ENCODE data around the gene SFMBT2. TPM values are rescaled to one million over a fixed set of nuclear protein-coding genes. Genes with fewer than 3 reads are reported as not detected.

The SFMBT2 gene
- total RNA-seq, 1 donor from 2014 or later: 11.0 TPM

GRCh38 chr10:7164955-7165354, 245.9 kb downstream of the SFMBT2 start:
- DNase-seq: no peak
- Histone ChIP-seq H3K27me3 (ENCODE audit: low read depth) (no peaks in the 10 kb centered on the region), H3K4me1 (no peaks in the 10 kb centered on the region), H3K36me3 (peaks cover 55% of the 10 kb centered on the region), H3K4me3 (no peak overlapping the region), H3K27ac (replicated peaks) (no peak overlapping the region), H3K9me3 (replicated peaks) (no peaks in the 10 kb centered on the region)
- intact Hi-C loops (cut with micrococcal nuclease): no loop called here
- TF ChIP-seq, protein P1, sequence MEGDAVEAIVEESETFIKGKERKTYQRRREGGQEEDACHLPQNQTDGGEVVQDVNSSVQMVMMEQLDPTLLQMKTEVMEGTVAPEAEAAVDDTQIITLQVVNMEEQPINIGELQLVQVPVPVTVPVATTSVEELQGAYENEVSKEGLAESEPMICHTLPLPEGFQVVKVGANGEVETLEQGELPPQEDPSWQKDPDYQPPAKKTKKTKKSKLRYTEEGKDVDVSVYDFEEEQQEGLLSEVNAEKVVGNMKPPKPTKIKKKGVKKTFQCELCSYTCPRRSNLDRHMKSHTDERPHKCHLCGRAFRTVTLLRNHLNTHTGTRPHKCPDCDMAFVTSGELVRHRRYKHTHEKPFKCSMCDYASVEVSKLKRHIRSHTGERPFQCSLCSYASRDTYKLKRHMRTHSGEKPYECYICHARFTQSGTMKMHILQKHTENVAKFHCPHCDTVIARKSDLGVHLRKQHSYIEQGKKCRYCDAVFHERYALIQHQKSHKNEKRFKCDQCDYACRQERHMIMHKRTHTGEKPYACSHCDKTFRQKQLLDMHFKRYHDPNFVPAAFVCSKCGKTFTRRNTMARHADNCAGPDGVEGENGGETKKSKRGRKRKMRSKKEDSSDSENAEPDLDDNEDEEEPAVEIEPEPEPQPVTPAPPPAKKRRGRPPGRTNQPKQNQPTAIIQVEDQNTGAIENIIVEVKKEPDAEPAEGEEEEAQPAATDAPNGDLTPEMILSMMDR (IDR thresholded peaks at IDR 0.05; ENCODE audit: borderline replicate concordance): no peak

DNA sequence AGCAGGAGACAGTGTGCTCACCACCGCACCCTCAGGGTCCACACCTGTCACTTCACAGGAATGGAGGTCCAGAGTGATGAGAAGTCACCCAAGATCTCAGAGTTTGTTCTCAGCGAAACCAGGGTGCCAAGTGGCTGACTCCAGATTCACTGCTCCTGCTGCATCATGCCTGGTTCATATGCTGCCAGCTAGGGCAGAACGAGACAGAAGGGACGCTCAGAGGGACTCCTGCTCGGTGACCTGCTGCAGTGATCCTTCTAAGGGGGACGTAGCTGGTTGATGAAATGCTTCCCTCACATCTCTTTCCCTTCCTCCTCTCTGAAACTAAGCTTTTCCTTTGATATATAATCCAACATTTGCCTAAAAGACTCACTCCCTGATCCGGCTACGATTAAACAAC, 248.5 kb downstream of the SFMBT2 start:
- DNase-seq: no peak
- Histone ChIP-seq H3K27ac (replicated peaks) (no peak overlapping the region), H3K4me3 (no peak overlapping the region), H3K4me1 (no peaks in the 10 kb centered on the region), H3K36me3 (peaks cover 44% of the 10 kb centered on the region), H3K9me3 (replicated peaks) (no peaks in the 10 kb centered on the region), H3K27me3 (ENCODE audit: low read depth) (no peaks in the 10 kb centered on the region)
- intact Hi-C loops (cut with micrococcal nuclease): no loop called here
- TF ChIP-seq, protein P1 (IDR thresholded peaks at IDR 0.05; ENCODE audit: borderline replicate concordance): no peak

DNA sequence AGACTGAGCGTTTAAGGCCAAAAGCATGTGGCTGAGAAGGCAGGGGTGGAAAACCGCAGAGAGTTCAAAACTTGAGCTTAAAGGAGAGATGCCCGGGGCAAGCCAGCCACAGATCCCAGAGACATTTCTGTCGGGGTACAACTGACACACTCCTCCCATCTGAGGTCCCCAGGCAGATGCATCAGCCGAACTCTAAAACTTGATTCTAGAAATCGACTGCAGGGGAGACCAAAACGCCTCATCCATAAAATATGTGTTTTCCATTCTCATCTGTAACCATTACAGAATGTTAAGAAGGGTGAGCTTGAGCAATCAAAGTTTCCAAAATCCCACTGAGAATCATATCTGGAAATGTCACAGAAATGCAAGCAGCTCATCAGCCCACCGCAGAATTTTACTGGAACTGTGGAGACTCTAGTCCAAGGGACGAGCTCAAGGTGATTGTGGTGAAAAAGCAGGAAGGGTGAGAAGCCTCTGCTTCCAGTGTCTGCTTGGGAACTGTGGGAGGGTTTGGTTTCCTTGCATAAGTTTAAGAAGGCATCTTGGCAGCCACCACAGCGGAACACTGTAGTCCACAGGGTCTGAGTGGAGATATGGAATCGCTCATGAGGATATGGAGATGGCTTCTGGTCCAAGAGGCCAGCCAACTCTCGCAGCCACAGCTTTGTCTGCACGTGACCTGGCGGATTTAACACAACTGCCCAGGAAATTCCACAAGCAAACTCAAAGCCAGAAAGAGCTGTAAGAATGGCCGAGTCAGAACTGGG, 249.2 kb downstream of the SFMBT2 start:
- DNase-seq: peak; percentile 40
- no peaks in the 10 kb centered on the region for H3K4me1 ChIP-seq
- no peak overlapping the region for H3K27ac ChIP-seq (replicated peaks)
- no peaks in the 10 kb centered on the region for H3K9me3 ChIP-seq (replicated peaks)
- peaks cover 44% of the 10 kb centered on the region for H3K36me3 ChIP-seq
- H3K4me3 ChIP-seq: no peak overlapping the region
- intact Hi-C loops (cut with micrococcal nuclease): no loop called here
- no peaks in the 10 kb centered on the region for H3K27me3 ChIP-seq (ENCODE audit: low read depth)
- TF ChIP-seq, protein P1 (IDR thresholded peaks at IDR 0.05; ENCODE audit: borderline replicate concordance): no peak

DNA sequence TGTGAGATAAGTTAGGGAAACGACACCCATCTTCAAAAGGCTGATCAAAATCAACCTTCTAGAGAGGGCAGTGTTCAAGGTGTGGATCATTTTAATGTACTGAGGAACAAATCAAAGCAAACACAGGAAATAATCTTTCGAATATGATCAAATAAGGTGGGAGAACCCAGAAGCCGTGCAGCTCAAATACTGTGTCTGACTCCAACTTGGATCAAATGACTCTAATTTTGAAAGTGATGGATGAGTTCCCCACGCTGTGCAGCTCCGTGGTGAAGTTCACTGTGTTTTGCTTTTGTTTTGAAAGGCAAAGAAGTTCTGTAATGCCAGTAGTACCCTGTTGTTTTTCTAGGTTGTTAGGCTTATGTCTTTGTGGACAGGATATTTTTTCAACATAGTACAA, 250.9 kb downstream of the SFMBT2 start:
- intact Hi-C loops (cut with micrococcal nuclease): no loop called here
- TF ChIP-seq, protein P1 (IDR thresholded peaks at IDR 0.05; ENCODE audit: borderline replicate concordance): no peak

DNA sequence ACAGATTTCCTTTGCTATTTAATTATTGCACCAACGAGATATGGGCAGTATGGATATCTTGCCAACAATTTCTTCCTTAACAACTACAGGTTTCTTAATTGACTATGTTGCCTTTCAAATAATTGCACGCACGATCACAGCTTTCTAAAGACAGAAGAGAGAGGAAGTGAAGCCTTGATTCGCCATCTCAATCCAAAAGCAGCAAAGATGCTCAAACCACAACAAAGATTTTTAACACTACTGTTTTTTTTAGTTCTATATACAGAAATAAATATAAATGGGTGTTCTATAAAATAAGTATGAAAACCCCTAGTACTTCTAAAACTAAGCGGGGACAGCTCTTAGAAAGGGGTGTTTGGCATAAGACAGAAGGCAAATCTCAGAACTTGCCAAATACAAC, 251.3 kb downstream of the SFMBT2 start:
- intact Hi-C loops (cut with micrococcal nuclease): no loop called here
- peaks cover 44% of the 10 kb centered on the region for H3K36me3 ChIP-seq
- H3K27ac ChIP-seq (replicated peaks): no peak overlapping the region
- DNase-seq: no peak
- H3K4me1 ChIP-seq: no peaks in the 10 kb centered on the region
- H3K27me3 ChIP-seq (ENCODE audit: low read depth): no peaks in the 10 kb centered on the region
- H3K9me3 ChIP-seq (replicated peaks): no peaks in the 10 kb centered on the region
- TF ChIP-seq, protein P1 (IDR thresholded peaks at IDR 0.05; ENCODE audit: borderline replicate concordance): no peak
- H3K4me3 ChIP-seq: no peak overlapping the region

More for the DNA sequence above, 250.9 kb downstream of the SFMBT2 start:
- no peak for DNase-seq
- no peaks in the 10 kb centered on the region for H3K9me3 ChIP-seq (replicated peaks)
- no peak overlapping the region for H3K4me3 ChIP-seq
- peaks cover 44% of the 10 kb centered on the region for H3K36me3 ChIP-seq
- H3K27ac ChIP-seq (replicated peaks): no peak overlapping the region
- H3K27me3 ChIP-seq (ENCODE audit: low read depth): no peaks in the 10 kb centered on the region
- H3K4me1 ChIP-seq: no peaks in the 10 kb centered on the region

Measured in left ventricle myocardium inferior (tissue), 1 donor.